ENCODE data around the gene TAF7L.
"Not testable (repeated sequence)": the region's sequence is repeated elsewhere in the genome, so short reads cannot be mapped to it uniquely, and the experiment has no call there.

TAF7L gene

DNA sequence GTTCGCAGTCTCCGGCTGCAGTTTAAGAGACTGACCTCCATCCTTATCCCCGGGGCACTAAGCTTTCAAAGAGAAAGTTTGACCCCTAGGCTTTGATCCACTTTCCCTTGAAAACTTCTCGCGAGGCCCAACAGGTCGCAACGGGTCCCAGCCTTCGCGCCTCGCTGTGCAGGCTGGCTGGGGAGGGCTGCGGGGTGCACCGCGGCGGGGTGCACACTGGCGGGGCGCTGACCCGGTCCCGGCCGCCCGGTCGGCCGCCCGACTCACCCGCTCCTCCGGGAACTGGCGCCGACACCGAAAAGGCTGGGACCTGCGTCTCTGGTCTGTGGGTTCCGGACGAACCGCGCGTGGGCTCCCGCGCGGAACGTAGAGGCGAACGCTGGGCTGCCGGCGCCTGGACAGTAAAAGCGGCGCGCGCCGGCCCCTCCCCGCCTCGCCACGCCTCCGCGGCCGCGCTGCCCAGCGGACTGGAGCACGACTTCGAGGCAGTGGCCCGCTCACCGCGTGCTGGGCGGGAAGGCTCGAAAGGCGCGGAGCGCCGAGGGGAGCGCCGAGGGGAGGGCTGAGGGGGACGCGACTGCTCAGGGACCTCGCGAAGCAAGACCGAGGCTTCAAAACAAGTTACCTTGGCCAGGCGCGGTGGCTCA lies at the start of gene TAF7L:
Gene TAF7L, minus strand, starts transcription at position 378 of the 647 bp plus-strand sequence. CDS start 3,791 bp downstream, outside the sequence.
- TF ChIP-seq CTCF (IDR thresholded peaks at IDR 0.05; ENCODE audit: insufficient read depth, low read length, poor library complexity, severe bottlenecking) (no peak), EZH2phosphoT487 (conservative IDR thresholded peaks at IDR 0.05; ENCODE audit: low read length) (no peak)
- H3K9me3 ChIP-seq (ENCODE audit: insufficient read depth, low read length), result no peaks in the 10 kb centered on the region
- no peaks in the 10 kb centered on the region for H3K36me3 ChIP-seq (ENCODE audit: low read length)
- no peak within 1 kb of the TSS for H3K4me2 ChIP-seq (ENCODE audit: low read depth, low read length, poor library complexity, severe bottlenecking)
- H3K27me3 ChIP-seq (ENCODE audit: low read length), result no peaks in the 10 kb centered on the region
- no peak within 1 kb of the TSS for H3K4me3 ChIP-seq (ENCODE audit: insufficient read depth, low read length, poor library complexity, severe bottlenecking)
- no peaks in the 10 kb centered on the region for H3K9me2 ChIP-seq (replicated peaks; ENCODE audit: insufficient read depth, low read length)
- no peaks in the 10 kb centered on the region for H4K20me1 ChIP-seq (ENCODE audit: low read depth, low read length)
- H3K9ac ChIP-seq (ENCODE audit: low read length), result no peak within 1 kb of the TSS
- H3K27ac ChIP-seq (ENCODE audit: low read depth, low read length), result no peak within 1 kb of the TSS
- H3K79me2 ChIP-seq (ENCODE audit: insufficient read depth, low read length), result no peaks in the 10 kb centered on the region
- no peaks in the 10 kb centered on the region for H3F3A ChIP-seq (ENCODE audit: insufficient read depth)
- H2AFZ ChIP-seq (ENCODE audit: low read depth, low read length, severe bottlenecking), result no peak within 1 kb of the TSS

- no peaks in the 10 kb centered on the region for H3K27me3 ChIP-seq (ENCODE audit: low read length)
- no peaks in the 10 kb centered on the region; the same call in 1 of the 2 replicates for H3F3A ChIP-seq (ENCODE audit: insufficient read depth)
- no peak overlapping the region for H3K4me2 ChIP-seq (ENCODE audit: low read depth, low read length, poor library complexity, severe bottlenecking)
- no peaks in the 10 kb centered on the region for H3K36me3 ChIP-seq (ENCODE audit: low read length)
- H3K27ac ChIP-seq (ENCODE audit: low read depth, low read length), result no peak overlapping the region
- H4K20me1 ChIP-seq (ENCODE audit: low read depth, low read length), result no peaks in the 10 kb centered on the region
- TF ChIP-seq CTCF (IDR thresholded peaks at IDR 0.05; ENCODE audit: insufficient read depth, low read length, poor library complexity, severe bottlenecking) (no peak), EZH2phosphoT487 (conservative IDR thresholded peaks at IDR 0.05; ENCODE audit: low read length) (no peak)
- no peaks in the 10 kb centered on the region for H3K9me3 ChIP-seq (ENCODE audit: insufficient read depth, low read length)
- no peak overlapping the region for H3K9ac ChIP-seq (ENCODE audit: low read length)
- H3K9me2 ChIP-seq (replicated peaks; ENCODE audit: insufficient read depth, low read length), result no peaks in the 10 kb centered on the region
- no peak overlapping the region for H3K4me3 ChIP-seq (ENCODE audit: insufficient read depth, low read length, poor library complexity, severe bottlenecking)
- H3K79me2 ChIP-seq (ENCODE audit: insufficient read depth, low read length), result no peaks in the 10 kb centered on the region
- H2AFZ ChIP-seq (ENCODE audit: low read depth, low read length, severe bottlenecking), result no peak overlapping the region
These were observed 46.7 kb upstream of the TAF7L start for GRCh38 chrX:101337776-101338271.

DNA sequence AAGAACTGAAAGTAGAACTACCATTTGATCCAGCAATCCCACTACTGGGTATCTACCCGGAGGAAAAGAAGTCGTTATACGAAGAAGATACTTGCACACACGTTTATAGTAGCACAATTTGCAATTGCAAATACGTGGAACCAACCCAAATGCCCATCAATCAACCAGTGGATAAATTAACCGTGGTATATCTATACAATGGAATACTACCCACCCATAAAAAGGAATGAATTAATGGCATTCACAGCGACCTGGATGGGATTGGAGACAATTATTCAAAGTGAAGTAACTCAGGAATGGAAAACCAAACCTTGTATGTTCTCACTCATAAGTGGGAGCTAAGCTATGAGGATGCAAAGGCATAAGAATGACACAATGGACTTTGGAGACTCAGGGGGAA lies 43.2 kb upstream of the TAF7L start:
- not testable (repeated sequence) for H3K9me2 ChIP-seq (replicated peaks; ENCODE audit: insufficient read depth, low read length)

GRCh38 chrX:101326600-101326999 lies 35.5 kb upstream of the TAF7L start:
- not testable (repeated sequence) for H3K9me2 ChIP-seq (replicated peaks; ENCODE audit: insufficient read depth, low read length); H3K36me3 ChIP-seq (ENCODE audit: low read length); H4K20me1 ChIP-seq (ENCODE audit: low read depth, low read length); H3K9me3 ChIP-seq (ENCODE audit: insufficient read depth, low read length); H3K79me2 ChIP-seq (ENCODE audit: insufficient read depth, low read length); H3K4me3 ChIP-seq (ENCODE audit: insufficient read depth, low read length, poor library complexity, severe bottlenecking); H3K27ac ChIP-seq (ENCODE audit: low read depth, low read length); H2AFZ ChIP-seq (ENCODE audit: low read depth, low read length, severe bottlenecking); H3K9ac ChIP-seq (ENCODE audit: low read length); H3F3A ChIP-seq (ENCODE audit: insufficient read depth); H3K4me2 ChIP-seq (ENCODE audit: low read depth, low read length, poor library complexity, severe bottlenecking); H3K27me3 ChIP-seq (ENCODE audit: low read length)

More for the DNA sequence above, 43.2 kb upstream of the TAF7L start:
- H3K9ac ChIP-seq (ENCODE audit: low read length); H3K36me3 ChIP-seq (ENCODE audit: low read length); H3K4me2 ChIP-seq (ENCODE audit: low read depth, low read length, poor library complexity, severe bottlenecking); H3K9me3 ChIP-seq (ENCODE audit: insufficient read depth, low read length); H3K27me3 ChIP-seq (ENCODE audit: low read length); H3K4me3 ChIP-seq (ENCODE audit: insufficient read depth, low read length, poor library complexity, severe bottlenecking); H2AFZ ChIP-seq (ENCODE audit: low read depth, low read length, severe bottlenecking); H3F3A ChIP-seq (ENCODE audit: insufficient read depth); H3K79me2 ChIP-seq (ENCODE audit: insufficient read depth, low read length); H4K20me1 ChIP-seq (ENCODE audit: low read depth, low read length); H3K27ac ChIP-seq (ENCODE audit: low read depth, low read length): not testable (repeated sequence)

Data from SU-DHL-6 (cell line).